ENCODE data around the gene SESTD1.

DNA sequence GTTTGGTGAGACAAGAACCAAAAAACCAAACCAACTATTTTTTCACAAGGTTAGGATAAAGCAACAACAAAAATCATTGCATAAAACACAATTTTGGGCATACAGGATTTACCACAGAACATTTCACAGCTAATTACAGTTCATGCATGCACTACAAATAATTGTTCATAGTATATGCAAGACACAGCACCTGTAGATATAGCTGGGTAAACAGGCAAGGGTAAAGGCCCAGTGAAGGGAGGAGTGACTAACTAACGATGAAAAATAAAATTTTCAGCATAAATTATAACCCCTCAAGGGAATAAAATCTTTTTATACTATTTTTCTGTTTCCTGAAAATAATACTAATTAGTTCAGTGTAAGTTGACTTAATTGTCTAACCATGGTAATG lies 141.4 kb downstream of the SESTD1 start:
- TF ChIP-seq, protein P1, sequence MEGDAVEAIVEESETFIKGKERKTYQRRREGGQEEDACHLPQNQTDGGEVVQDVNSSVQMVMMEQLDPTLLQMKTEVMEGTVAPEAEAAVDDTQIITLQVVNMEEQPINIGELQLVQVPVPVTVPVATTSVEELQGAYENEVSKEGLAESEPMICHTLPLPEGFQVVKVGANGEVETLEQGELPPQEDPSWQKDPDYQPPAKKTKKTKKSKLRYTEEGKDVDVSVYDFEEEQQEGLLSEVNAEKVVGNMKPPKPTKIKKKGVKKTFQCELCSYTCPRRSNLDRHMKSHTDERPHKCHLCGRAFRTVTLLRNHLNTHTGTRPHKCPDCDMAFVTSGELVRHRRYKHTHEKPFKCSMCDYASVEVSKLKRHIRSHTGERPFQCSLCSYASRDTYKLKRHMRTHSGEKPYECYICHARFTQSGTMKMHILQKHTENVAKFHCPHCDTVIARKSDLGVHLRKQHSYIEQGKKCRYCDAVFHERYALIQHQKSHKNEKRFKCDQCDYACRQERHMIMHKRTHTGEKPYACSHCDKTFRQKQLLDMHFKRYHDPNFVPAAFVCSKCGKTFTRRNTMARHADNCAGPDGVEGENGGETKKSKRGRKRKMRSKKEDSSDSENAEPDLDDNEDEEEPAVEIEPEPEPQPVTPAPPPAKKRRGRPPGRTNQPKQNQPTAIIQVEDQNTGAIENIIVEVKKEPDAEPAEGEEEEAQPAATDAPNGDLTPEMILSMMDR (IDR thresholded peaks at IDR 0.05; ENCODE audit: poor library complexity): no peak
- TF ChIP-seq EZH2phosphoT487 (IDR thresholded peaks at IDR 0.05; ENCODE audit: low read depth, severe bottlenecking, unreplicated experiment): no peak
